NCI-H2107 treated with DMSO at 0.1 percent for 48 hours (cell line): ENCODE results near the gene IFT27.
"Not testable (repeated sequence)": the region's sequence is repeated elsewhere in the genome, so short reads cannot be mapped to it uniquely, and the experiment has no call there.

ENCODE experiments used
- DNase-seq: peaks from one replicate; lab custom pipeline; 2025; ENCODE audit not compliant: unreplicated experiment; lab: John Stamatoyannopoulos, UW

Gene IFT27

DNA sequence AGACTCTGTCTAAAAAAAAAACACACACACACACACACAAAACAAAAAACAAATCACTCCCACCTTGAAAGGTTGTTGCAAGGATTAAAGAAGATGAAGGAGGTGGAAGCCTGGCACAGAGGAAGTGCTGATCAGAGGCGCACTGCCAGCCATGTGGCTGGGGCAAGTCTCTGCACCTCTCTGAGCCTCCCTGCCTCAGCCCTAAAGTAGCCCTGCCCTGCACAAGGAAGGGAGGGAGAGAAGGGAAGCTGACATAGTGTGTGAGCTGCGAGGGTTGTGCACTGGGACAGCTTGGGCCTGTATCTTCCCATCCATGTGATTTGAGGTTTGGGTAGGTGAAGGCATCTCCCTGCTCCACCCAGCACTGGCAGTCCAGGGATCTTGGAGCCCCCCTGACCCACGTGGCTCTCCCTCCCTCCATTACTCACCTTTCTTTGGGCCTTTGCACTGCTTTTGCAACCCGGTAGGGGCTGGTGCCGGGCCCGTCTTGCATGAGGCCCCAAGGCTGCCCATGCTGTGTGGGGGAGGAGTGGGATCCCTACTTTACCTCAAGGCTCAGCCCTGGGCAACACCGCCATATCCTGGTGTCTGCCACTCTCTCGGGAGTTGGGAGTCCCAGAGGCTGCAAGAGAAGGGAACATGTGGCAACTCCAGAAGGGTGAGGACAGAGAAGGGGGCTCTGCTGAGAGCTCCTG, 30.5 kb downstream of the IFT27 start:
- DNase-seq, result no peak

DNA sequence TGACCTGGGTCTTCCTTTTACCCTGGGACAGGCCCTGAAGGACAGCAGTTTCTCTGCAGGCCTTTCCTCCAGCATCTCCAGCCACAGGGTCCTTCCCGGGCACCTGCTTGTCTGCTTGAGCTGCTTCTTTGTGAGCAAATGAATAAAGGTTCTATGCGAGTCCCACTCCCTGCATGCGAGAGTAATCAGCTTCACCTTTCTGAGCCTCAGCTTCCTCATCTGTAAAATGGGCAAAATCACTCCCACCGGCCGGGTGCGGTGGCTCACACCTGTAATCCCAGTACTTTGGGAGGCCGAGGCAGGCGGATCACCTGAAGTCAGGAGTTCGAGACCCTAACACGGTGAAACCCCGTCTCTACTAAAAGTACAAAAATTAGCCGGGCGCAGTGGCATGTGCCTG, 31.1 kb downstream of the IFT27 start:
- no peak for DNase-seq

DNA sequence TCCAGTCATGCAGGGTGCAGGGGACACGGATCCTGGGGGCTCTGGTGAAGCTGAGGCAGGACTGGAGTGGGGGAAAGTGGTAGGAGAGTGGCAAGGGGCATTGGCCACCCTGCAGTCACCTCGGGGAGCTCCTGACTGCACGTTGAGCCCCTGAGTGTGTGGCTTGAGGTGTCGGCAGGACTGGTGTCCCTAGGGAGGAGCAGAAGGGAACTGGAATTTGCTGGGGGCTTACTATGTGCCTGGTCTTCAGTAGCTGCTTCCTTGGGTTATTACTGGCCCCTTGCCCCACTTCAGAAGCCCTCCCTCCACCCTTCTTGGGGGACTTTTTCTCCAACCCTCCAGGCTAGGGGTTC, 31.5 kb downstream of the IFT27 start:
- no peak for DNase-seq

DNA sequence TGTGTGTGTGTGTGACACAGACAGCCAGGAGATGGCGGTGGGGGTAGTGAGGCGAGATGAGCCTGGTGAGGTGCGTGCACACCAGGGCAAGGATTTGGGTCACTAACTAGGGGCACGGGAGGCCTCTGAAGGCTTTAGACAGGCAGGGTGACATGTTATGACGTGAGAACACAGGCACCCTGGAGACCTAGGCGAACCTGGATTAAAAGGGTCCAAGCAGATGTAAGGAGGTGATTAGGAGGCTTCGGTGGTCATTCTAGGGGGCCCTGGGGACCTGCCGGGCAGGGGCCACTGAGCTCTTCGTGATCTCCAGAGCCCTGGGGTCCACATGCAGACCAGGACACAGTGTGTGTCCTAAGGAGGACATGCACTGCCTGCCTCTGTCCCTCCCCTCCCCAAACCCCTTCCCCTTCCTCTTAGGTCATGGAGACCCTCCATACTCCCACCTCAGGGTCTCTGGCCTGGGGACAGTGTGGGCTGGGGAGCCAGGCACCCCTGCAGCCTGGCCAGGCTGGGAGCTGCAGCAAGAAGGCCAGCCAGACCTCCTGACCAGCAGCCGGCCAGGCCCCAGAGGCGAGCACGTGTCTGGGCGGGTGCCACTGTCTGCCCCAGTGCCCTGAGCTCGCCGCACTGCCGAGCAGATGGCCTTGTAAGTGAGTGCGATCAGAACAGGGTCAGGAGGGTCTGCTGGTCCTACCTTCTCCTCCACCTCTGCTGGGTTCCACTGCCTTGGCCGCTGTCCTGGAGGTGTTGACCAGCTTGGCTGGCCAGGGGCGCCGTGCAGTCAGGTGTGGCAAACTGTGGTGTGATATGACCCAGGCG, 32.1 kb downstream of the IFT27 start:
- DNase-seq, result no peak

DNA sequence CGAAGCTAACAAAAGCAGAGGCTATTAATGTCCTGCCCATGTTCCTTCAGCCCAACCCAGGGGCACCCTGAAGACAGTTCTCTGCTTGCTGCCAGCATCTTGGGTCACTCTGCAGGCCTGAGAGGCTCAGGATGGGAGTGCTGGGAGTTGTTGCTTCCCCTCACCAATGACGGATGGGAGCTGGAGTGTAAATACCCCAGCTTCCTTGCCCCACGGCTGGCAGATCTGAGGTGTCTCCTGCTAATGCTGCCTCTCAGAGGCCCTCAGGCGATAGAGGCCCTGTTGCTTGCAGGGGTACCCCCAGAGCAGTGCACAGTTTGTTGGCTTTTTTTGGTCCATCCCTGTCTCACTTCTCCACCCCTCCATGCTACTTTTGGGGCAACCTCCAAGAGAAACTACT, 32.9 kb downstream of the IFT27 start:
- no peak for DNase-seq

- DNase-seq, result no peak
Measured at GRCh38 chr22:36741968-36742367, 34.0 kb downstream of the IFT27 start.

DNA sequence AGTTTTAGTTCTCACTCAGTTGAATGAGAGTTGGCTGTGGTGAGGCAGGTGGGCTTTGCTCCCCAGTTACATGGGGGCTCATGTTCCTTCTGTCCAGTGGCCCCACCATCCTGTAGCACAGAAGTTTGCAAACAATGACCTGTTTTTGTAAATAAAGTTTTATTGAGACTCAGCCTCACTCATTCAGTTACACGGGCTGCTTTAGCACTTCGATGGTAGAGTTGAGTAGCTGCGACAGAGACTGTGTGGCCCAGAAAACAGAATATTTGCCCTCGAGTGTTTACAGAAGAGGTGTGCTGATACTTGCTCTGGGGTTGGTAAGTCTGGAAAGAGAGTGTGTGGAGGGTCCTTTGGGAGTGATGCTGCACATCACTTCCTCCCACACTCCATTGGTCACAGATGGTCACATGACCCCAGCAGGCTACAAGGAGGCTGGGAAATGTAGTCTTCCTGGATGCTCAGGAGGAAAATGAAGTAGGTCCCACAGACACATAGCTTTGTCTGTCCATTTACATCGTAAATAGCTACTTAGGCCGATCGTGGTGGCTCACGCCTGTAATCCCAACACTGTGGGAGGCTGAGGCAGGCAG, 34.6 kb downstream of the IFT27 start:
- DNase-seq, result no peak

DNA sequence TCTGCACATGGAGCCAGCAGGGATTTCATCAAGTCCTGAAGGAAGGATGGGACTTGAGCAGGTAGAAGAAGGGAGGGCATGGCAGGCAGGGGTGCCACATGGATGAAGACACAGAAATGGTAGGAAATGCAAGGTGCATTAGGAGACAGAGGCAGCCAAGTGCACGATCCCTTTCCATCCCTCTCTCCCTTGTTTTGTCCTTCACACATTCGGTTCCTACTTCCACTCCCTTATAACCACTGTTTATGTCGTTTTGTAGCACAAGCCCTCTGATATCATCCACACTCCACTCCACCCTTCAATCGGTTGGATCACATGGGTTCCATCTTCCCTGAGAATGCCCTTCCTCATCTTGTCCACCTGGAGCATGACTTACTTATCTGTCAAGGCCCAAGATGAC, 35.2 kb downstream of the IFT27 start:
- no peak for DNase-seq

- no peak for DNase-seq
Measured at GRCh38 chr22:36739185-36739584, 36.7 kb downstream of the IFT27 start.

GRCh38 chr22:36738416-36739020, 37.4 kb downstream of the IFT27 start:
- no peak for DNase-seq

GRCh38 chr22:36737776-36738175, 38.1 kb downstream of the IFT27 start:
- DNase-seq, result no peak

DNA sequence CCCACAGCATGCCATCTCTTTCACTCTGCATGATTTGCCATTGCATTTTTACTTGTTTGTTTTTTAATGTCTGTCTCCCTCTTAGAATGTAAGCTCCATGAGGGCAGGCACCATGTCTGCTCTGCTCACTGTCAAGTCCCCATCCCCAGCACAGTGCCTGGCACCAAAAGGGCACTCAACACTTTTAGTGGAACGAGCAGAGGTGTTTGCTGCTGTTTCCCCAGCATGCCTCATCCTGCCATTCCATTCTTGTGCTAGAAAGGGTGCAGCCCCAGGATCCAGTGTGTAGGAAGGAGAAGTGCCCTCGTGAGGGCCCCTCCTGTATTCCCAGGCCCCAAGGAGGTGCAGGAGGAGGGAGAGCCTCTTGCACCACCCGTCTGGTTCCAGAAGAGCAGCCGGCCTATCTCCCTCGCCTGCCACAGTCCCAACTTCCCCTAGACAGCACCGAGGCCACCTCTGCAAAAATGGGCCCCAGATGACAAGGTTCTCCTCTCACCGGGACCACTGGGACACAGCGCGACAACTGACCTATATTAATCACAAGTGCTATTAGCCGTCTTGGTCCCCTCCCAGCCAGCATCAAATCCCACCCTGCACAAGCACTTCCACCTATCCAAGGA, 39.1 kb downstream of the IFT27 start:
- DNase-seq, result no peak

DNA sequence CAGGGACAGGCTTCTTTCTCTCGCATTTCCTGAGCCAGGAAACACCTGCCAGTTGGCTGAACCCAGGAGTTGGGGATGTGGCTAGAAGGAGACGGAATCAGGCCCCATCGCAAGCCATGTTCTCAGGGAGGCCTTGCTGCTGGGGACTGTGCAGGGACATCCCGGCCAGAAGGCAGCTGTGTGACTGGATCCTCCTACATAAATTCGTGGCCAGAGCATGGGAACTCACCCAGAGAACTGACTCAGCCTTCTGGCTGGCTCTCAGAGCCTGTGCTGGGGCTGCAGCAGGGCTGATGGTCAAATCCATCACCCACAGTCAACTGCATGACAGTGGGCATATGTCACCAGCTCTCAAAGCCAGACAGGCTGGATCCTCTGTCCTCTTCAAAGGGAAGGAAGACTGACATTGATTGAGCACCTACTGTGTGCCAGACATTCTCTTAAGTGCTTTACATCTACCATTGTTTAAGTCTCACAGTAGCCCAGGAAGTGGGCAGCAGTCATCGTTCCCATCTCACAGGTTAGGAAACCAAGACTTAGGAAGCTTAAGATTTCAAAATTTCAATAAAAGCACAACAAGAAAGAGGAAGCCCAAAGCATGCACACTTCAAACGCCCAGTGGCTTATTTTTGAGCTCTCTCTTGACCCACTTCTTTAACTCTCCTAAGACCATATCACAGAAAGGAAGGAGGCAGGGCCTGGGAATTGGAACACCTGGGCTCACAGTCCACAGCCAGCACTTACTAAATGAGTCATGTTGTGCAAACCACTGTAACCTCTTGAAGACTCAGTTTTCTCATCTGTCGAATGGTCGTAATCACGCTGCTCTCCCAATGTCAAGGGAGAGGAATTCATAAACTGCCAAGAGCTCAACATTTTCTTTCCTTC, 41.5 kb downstream of the IFT27 start:
- DNase-seq, result no peak

DNA sequence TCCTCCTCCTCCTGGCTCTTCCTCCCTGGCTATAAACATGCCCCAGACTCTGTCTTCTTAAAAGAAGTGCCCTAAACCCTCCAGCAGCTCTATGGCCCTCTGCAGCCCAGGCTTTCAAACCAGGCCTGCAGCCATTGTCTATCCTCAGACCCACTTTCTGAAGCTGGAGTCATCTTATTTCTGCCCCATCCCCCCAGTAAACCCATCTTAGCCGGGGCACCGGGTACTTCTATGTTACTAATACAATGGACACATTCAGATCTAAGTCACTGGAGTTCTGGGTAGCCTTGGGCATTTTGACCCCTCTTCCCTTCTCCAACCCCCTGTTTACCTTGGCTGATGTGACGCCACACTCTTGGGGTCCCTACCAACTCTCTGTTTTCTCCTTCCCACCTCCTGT, 42.6 kb downstream of the IFT27 start:
- no peak for DNase-seq

DNA sequence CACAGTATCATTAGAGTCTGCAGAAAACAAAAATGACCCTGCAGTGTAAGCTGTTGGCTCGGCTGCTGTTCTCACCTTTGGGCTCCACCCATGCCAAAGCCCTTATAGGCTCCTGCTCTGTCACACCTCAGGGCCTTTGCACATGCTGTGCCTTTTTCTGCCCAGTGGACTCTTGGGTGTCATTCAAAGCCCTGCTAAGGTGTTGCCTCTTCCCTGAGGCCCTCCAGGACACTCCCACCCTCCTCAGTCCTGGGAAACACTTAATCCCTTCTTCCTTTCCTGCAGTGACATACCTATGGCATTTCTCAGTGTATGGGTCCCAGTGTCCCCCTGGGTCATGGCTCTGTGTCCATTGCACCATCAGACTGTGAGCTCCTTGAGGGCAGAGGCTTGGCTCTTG, 43.3 kb downstream of the IFT27 start:
- no peak for DNase-seq

GRCh38 chr22:36731916-36732315, 44.0 kb downstream of the IFT27 start:
- DNase-seq, result no peak

DNA sequence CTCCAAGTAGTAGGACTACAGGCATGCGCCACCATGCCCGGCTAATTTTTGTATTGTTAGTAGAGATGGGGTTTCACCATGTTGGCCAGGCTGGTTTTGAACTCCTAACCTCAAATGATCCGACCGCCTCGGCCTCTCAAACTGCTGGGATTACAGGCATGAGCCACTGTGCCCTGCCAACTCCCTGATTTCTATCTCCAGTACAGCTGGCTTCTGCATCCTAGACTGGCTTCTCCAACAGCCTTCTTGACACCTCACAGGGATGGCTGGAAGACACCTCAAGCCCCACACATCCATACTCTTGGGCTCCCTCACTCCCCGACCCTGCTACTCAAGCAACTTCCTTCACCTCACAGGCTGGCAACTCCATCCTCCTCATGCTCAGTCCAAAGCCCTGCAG, 44.6 kb downstream of the IFT27 start:
- not testable (repeated sequence) for DNase-seq

DNA sequence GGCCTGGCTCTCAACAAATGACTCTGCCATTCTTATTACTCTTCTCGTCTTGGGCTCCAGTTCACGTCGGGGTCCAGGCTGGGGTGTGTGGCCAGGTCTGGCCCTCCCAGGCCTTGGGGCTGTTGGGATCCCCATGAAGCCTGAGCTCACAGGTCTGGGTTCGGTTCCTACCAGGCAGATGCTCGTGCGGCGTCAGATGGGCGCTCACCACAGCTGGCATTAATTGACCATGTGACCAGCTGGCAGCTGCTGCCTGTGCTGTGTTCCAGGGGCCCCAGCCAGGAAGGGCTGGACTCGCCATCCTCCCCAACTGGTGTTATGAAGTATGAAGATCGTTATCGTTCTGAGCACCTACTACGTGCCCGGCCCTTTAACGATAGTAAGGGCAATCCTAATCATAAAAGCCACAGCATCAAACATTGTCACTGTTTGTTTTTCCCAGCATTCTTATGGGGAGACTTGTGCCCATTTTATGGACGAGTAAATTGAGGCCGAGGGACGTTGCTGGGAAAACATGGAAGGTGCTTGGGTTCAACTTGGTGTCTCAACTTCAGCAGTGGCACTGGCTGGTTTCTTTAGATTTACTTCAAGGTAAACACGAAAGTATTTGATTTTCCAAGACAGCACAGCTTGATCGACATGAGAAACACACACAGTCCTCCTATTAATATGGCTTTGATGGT, 45.6 kb downstream of the IFT27 start:
- DNase-seq, result no peak

- DNase-seq, result no peak
Measured at GRCh38 chr22:36729321-36729720, 46.6 kb downstream of the IFT27 start.

- no peak for DNase-seq
Measured at GRCh38 chr22:36728505-36728904, 47.4 kb downstream of the IFT27 start.
